Endothelial cell of umbilical vein (primary cell): ENCODE data around the gene CIB2. TPM values are rescaled to one million over a fixed set of nuclear protein-coding genes. Genes with fewer than 3 reads are reported as not detected.

Source experiments
- BruUV-seq: library from RNA; stranded (reverse); fragments of 400-500 nt; replicated peaks from 2 replicates; lab custom pipeline; 2021; lab: Mats Ljungman, UMichigan
- CTCF ChIA-PET: fragments of 300-600, 350-600 bp; sonication (Branson Sonifier 250); formaldehyde crosslinking; loops from one replicate; lab custom pipeline; 2021; ENCODE audit warnings: antibody characterized with exemption, inconsistent platforms; lab: Charles Lee
- POLR2A ChIA-PET: fragments of 300-600, 350-600 bp; sonication (Branson Sonifier 250); formaldehyde crosslinking; loops from one replicate; lab custom pipeline; 2021; ENCODE audit warnings: antibody characterized with exemption, inconsistent platforms; lab: Charles Lee
- DNase-seq: peaks from one replicate; pipeline ENCODE4 v3.0.0-alpha.2; 2011; ENCODE audit warnings: low read depth, low spot score
- FAIRE-seq: peaks from 2 replicates; lab custom pipeline; 2011; peaks lifted over from hg19 to GRCh38; lab: Jason Lieb, UNC
- H2AFZ ChIP-seq: 2 replicates; pipeline ENCODE4 v1.6.0; 2012; ENCODE audit warnings: low read depth, low read length, control low read depth, inconsistent platforms
- H3K27ac ChIP-seq: 2 replicates; pipeline ENCODE4 v1.5.1; 2011; ENCODE audit warnings: low read depth, mild to moderate bottlenecking, control low read depth, low read length, moderate library complexity; ENCODE audit not compliant: insufficient read depth
- H3K27me3 ChIP-seq, 2 experiments: 2 replicates each; pipeline versions ENCODE4 v1.6.0 to v1.6.1; 2011; ENCODE audit warnings: low read length in 2 of 2, mixed read lengths in 1 of 2; ENCODE audit not compliant: control insufficient read depth in 2 of 2, insufficient read depth in 2 of 2
- H3K36me3 ChIP-seq, 2 experiments: 2 replicates in 1 of 2; 3 replicates in 1 of 2; pipeline ENCODE4 v1.5.1; 2011; ENCODE audit warnings: low read length in 2 of 2, mild to moderate bottlenecking in 1 of 2, moderate library complexity in 1 of 2; ENCODE audit not compliant: control insufficient read depth in 2 of 2, insufficient read depth in 2 of 2; ENCODE audit errors: extremely low read depth in 1 of 2
- H3K4me1 ChIP-seq: 3 replicates; pipeline ENCODE4 v1.5.1; 2011; ENCODE audit warnings: mild to moderate bottlenecking, low read length; ENCODE audit not compliant: control insufficient read depth, insufficient read depth; ENCODE audit errors: extremely low read depth
- H3K4me2 ChIP-seq: 2 replicates; pipeline ENCODE4 v1.6.1; 2011; ENCODE audit warnings: low read length, control low read depth, mixed read lengths; ENCODE audit not compliant: insufficient read depth
- H3K4me3 ChIP-seq, 3 experiments: fragments of 200-600 bp in 1 of 3; sonication (generic), shearing (Covaris generic) in 1 of 3; replicated peaks in 1 of 3; 2 replicates each; pipeline ENCODE4 v1.5.1; 2011 to 2016; ENCODE audit warnings: control low read depth in 3 of 3, low read length in 3 of 3, mild to moderate bottlenecking in 2 of 3, inconsistent platforms in 1 of 3, low read depth in 1 of 3, moderate library complexity in 1 of 3; ENCODE audit not compliant: insufficient read depth in 1 of 3
- H3K79me2 ChIP-seq: 2 replicates; pipeline ENCODE4 v1.6.0; 2012; ENCODE audit warnings: low read length, inconsistent platforms; ENCODE audit not compliant: control insufficient read depth, insufficient read depth
- H3K9ac ChIP-seq: replicated peaks from 2 replicates; pipeline ENCODE3; 2011; ENCODE audit warnings: low read length, control low read depth; ENCODE audit not compliant: insufficient read depth; ENCODE audit errors: extremely low read depth
- H3K9me1 ChIP-seq: replicated peaks from 3 replicates; pipeline ENCODE4 v1.6.0; 2011; ENCODE audit warnings: mild to moderate bottlenecking, low read length; ENCODE audit not compliant: control insufficient read depth, insufficient read depth; ENCODE audit errors: extremely low read depth
- H3K9me3 ChIP-seq: replicated peaks from 2 replicates; pipeline ENCODE4 v1.5.1; 2012; ENCODE audit warnings: low read length, inconsistent platforms; ENCODE audit not compliant: control insufficient read depth, insufficient read depth
- H4K20me1 ChIP-seq: replicated peaks from 2 replicates; pipeline ENCODE3; 2011; ENCODE audit warnings: mild to moderate bottlenecking, low read length; ENCODE audit not compliant: control insufficient read depth, insufficient read depth; ENCODE audit errors: extremely low read depth
- CTCF ChIP-seq, 2 donors: IDR thresholded peaks; 1 replicate in 1 of 2; 2 replicates in 1 of 2; pipeline ENCODE4 v1.5.1; 2011; ENCODE audit warnings: low read length in 2 of 2, mild to moderate bottlenecking in 2 of 2, moderate library complexity in 2 of 2, control low read depth in 1 of 2, inconsistent platforms in 1 of 2, low read depth in 1 of 2; ENCODE audit not compliant: insufficient read depth in 1 of 2; ENCODE audit errors: extremely low read depth in 1 of 2
- EZH2 ChIP-seq: IDR thresholded peaks from 2 replicates; pipeline ENCODE4 v1.6.1; 2012; ENCODE audit warnings: borderline replicate concordance, low read depth, mild to moderate bottlenecking, moderate library complexity, low read length, inconsistent platforms; ENCODE audit not compliant: severe bottlenecking
- FOS ChIP-seq: IDR thresholded peaks from 2 replicates; pipeline ENCODE4 v1.6.1; 2011; ENCODE audit warnings: mild to moderate bottlenecking, low read length, moderate library complexity, borderline replicate concordance; ENCODE audit not compliant: insufficient read depth
- GATA2 ChIP-seq: IDR thresholded peaks from 2 replicates; pipeline ENCODE4 v1.7.0; 2011; ENCODE audit warnings: low read depth, mild to moderate bottlenecking, moderate library complexity, mixed read lengths, low read length; ENCODE audit not compliant: insufficient read length, insufficient read depth
- JUN ChIP-seq: IDR thresholded peaks from 2 replicates; pipeline ENCODE4 v1.6.1; 2011; ENCODE audit warnings: borderline replicate concordance, low read depth; ENCODE audit not compliant: insufficient read length, insufficient read depth
- MYC ChIP-seq: IDR thresholded peaks from one replicate; pipeline ENCODE4 v1.6.1; 2011; ENCODE audit warnings: mild to moderate bottlenecking, low read depth, low read length
- POLR2A ChIP-seq: IDR thresholded peaks from 2 replicates; pipeline ENCODE4 v1.6.1; 2012; ENCODE audit warnings: low read depth, mild to moderate bottlenecking, control low read depth, low read length
- POLR2AphosphoS5 ChIP-seq: IDR thresholded peaks from 2 replicates; pipeline ENCODE4 v1.6.1; 2012; ENCODE audit warnings: low read depth, mild to moderate bottlenecking, control low read depth, low read length, moderate library complexity; ENCODE audit not compliant: insufficient read depth
- dilution Hi-C: fragments of 300-500 bp; cut with MboI; formaldehyde crosslinking; loops from one replicate; pipeline ENCODE4 v1.15.0; 2019; ENCODE audit warnings: low sequenced_read_pairs; ENCODE audit not compliant: extremely low pct_ligation_motif_present
- intact Hi-C: fragments of 100-400 bp; cut with micrococcal nuclease; formaldehyde crosslinking; loops from one replicate; pipeline ENCODE4 v1.10.0; 2022
- polyA plus RNA-seq, 4 experiments: library from polyadenylated mRNA; depleted of rRNA in 3 of 4; stranded (reverse) in 3 of 4; unstranded in 1 of 4; fragments of >200 nt; gene quantifications; 2 replicates each; pipeline versions ENCODE4 v1.2.1 to v1.2.3, GENCODE V29; 2011 to 2012; ENCODE audit warnings: missing spikeins in 1 of 4
- total RNA-seq: library from RNA; stranded (reverse); gene quantifications from 2 replicates; pipeline ENCODE4 v1.2.3, GENCODE V29; 2021
- TF ChIP-seq, protein P1 (sequence below): IDR thresholded peaks from 2 replicates; pipeline ENCODE4 v1.6.1; 2011; ENCODE audit not compliant: insufficient read depth, insufficient read length

Gene CIB2
- total and polyA plus RNA-seq, 2 donors (not counting 3 experiments of a cell fraction or from before 2014, with no cell fraction given) = 4.0 to 7.7 TPM

DNA sequence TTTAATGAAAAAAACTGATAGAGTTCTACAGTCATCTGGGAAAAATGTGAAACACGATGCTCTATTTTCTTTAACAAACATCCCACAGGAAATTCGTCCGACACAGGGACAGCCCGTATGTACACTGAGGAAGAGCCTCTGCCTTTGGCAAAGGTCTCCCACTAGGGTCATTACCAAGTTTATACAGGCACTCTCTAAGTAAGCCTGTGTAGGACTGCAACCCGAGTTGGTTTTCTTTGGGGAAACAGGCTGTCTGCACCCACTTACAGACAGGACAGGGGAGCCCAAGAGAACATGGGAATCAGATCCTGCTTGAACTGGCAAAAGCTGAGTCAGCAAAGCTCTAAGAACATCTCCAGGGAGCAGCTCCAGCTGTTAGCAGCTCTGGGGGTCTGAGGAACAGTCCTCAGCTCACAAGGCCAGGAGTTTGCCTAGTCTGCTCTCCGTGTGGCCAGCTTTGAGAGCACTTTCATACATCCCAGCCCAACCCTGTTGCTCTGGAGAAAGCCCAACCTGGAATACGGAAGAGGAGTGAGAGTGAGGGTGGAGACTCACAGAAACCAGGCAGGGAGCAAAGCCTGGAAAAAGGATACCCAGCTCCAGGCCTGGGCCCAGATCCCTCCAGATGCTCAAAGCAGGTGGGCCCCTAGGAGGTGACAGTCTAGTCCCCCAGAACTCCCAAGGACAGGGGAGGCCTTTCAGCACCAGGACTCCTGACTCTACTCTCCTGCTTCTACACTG, 55.6 kb downstream of the CIB2 start:
- peak; percentile 99 for FAIRE-seq
- Histone ChIP-seq H3K9me1 (no peaks in the 10 kb centered on the region), H3K36me3 (no peaks in the 10 kb centered on the region), H3K27me3 (no peaks in the 10 kb centered on the region), H3K4me2 (peak overlapping the region; percentile 70), H2AFZ (no peak overlapping the region), H3K4me1 (peaks cover 20% of the 10 kb centered on the region), H3K4me3 (peak overlapping the region in 2 of 3 experiments; percentile 63 to 84), H3K9me3 (no peaks in the 10 kb centered on the region), H3K27ac (peak overlapping the region; percentile 87), H4K20me1 (no peaks in the 10 kb centered on the region), H3K9ac (peak overlapping the region; percentile 60), H3K79me2 (peaks cover 56% of the 10 kb centered on the region)
- CTCF ChIA-PET = interaction anchor here (0.8 to 2.4 kb wide), 8 partner anchors 13 to 41 kb away, joined by 3 to 14 read pairs (median 4); no protein-coding TSS in a partner anchor
- no peak for TF ChIP-seq POLR2A
- no peak for TF ChIP-seq CTCF (IDR thresholded peaks at IDR 0.05; ENCODE audit: extremely low read depth in 1 of 2, insufficient read depth in 1 of 2, low read depth in 1 of 2, low read length in 2 of 2)
- no peak for TF ChIP-seq MYC
- no peak for TF ChIP-seq EZH2
- peak; percentile 47 for TF ChIP-seq JUN
- TF ChIP-seq GATA2 = peak; percentile 19
- peak; percentile 52 for TF ChIP-seq POLR2AphosphoS5
- TF ChIP-seq, protein P1, sequence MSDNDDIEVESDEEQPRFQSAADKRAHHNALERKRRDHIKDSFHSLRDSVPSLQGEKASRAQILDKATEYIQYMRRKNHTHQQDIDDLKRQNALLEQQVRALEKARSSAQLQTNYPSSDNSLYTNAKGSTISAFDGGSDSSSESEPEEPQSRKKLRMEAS = no peak
- peak; percentile 62 for TF ChIP-seq FOS
- peak; percentile 87 for DNase-seq
- BruUV-seq = TSS peak; percentile 79
- dilution Hi-C loops = no loop called here
- POLR2A ChIA-PET = interaction anchor here (1.3 kb wide), 1 partner anchor 42 kb away, joined by 3 read pairs; no protein-coding TSS in a partner anchor
- intact Hi-C loops = loop anchor here (1.0 to 2.0 kb wide), 3 partner anchors 24 to 75 kb away; no protein-coding TSS in a partner anchor
